Karpas-422 (cell line): ENCODE results near the gene ADAMTS3. TPM values are rescaled to one million over a fixed set of nuclear protein-coding genes. Genes with fewer than 3 reads are reported as not detected.

Experiments
- DNase-seq: peaks from one replicate; pipeline ENCODE4 v3.0.0-alpha.2; 2015
- H2AFZ ChIP-seq: fragments of 200-600 bp; sonication (generic); 2 replicates; pipeline ENCODE4 v1.6.1; 2014; ENCODE audit warnings: antibody characterized with exemption, low read length, mixed read lengths
- H3K27ac ChIP-seq: fragments of 200-600 bp; sonication (generic); 2 replicates; pipeline ENCODE4 v1.5.1; 2014; ENCODE audit warnings: mild to moderate bottlenecking, low read length, moderate library complexity
- H3K27me3 ChIP-seq: fragments of 200-600 bp; sonication (generic); 2 replicates; pipeline ENCODE4 v1.6.1; 2014; ENCODE audit warnings: low read length, mixed read lengths
- H3K36me3 ChIP-seq: fragments of 200-600 bp; sonication (generic); 2 replicates; pipeline ENCODE4 v1.6.1; 2014; ENCODE audit warnings: low read length, mixed read lengths; ENCODE audit not compliant: insufficient read depth
- H3K4me1 ChIP-seq: fragments of 200-600 bp; sonication (generic); 2 replicates; pipeline ENCODE4 v1.6.1; 2014; ENCODE audit warnings: mild to moderate bottlenecking, low read length, mixed read lengths
- H3K4me2 ChIP-seq: fragments of 200-600 bp; sonication (generic); 2 replicates; pipeline ENCODE4 v1.6.1; 2014; ENCODE audit warnings: low read length, low read depth, mild to moderate bottlenecking; ENCODE audit not compliant: poor library complexity, severe bottlenecking
- H3K4me3 ChIP-seq: fragments of 200-600 bp; sonication (generic); 2 replicates; pipeline ENCODE4 v1.5.1; 2014; ENCODE audit warnings: mild to moderate bottlenecking, antibody characterized with exemption, low read length, mixed read lengths
- H3K79me2 ChIP-seq: fragments of 200-600 bp; sonication (generic); 2 replicates; pipeline ENCODE4 v1.6.1; 2014; ENCODE audit warnings: mild to moderate bottlenecking, low read length, mixed read lengths
- H3K9ac ChIP-seq: fragments of 200-600 bp; sonication (generic); 2 replicates; pipeline ENCODE4 v1.6.0; 2014; ENCODE audit warnings: low read length
- H3K9me2 ChIP-seq: fragments of 200-600 bp; sonication (generic), shearing (Covaris generic); replicated peaks from 2 replicates; pipeline ENCODE4 v1.6.0; 2014; ENCODE audit warnings: mild to moderate bottlenecking, low read length, moderate library complexity; ENCODE audit not compliant: insufficient read depth
- H3K9me3 ChIP-seq: fragments of 300-700, 200-600 bp; sonication (generic); 2 replicates; pipeline ENCODE4 v1.6.1; 2014; ENCODE audit warnings: low read length, mixed read lengths
- H4K20me1 ChIP-seq: fragments of 200-600 bp; sonication (generic); 2 replicates; pipeline ENCODE4 v1.6.1; 2014; ENCODE audit warnings: mild to moderate bottlenecking, antibody characterized with exemption, low read length, low read depth; ENCODE audit not compliant: insufficient read depth
- total RNA-seq: library from RNA; depleted of rRNA; stranded (reverse); fragments of >200 nt; shearing (Covaris generic); gene quantifications from 2 replicates; pipeline ENCODE4 v1.2.3, GENCODE V29; 2014; ENCODE audit warnings: low replicate concordance; rRNA removed

Gene ADAMTS3
- not detected in 2 replicates for total RNA-seq

DNA sequence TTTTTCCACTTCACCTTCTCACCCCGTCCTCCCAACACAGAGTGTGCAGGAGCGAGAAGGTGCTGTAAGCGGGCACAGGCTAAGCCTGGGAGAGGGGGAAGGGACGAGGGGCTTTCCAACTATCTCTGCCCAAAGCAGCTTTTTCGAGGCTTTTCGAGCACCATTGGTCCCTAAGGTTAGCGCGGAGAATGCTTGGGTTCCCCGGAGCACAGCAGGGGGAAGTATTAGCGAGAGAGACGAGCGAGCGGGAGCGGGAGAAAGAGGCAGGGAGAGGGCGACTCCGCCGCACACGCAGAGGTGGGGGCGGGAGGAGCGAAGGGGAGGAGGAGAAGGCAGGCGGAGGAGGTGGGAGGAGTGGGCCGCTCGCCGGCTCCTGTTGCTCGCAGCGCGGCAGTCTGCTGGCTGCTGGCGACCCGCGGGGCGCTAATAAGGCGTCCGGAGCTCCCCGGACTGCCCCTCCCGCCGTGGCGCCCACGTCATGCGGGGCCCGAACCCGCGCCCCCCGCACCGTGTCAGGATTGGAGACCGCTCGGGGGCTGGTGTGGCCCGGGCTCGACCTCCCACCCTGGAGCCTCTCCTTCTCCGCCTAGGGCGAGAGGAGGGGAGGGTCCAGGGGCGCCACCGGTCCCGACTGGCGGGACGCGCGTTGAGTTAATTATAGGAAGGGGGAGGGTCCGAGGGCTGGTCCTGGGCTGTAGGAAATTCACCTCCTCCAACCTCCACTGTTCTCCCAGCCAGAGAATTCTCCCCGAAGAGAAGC is at the start of gene ADAMTS3:
TSS of gene ADAMTS3 (minus strand) at position 263 of the 760 bp plus-strand sequence. CDS start 459 bp downstream, outside the sequence.
- Histone ChIP-seq H3K27ac (no peak within 1 kb of the TSS), H3K4me3 (no peak within 1 kb of the TSS), H3K9me3 (no peaks in the 10 kb centered on the region), H3K36me3 (no peaks in the 10 kb centered on the region), H3K27me3 (no peaks in the 10 kb centered on the region; the same call in 1 of the 2 replicates), H3K4me1 (no peaks in the 10 kb centered on the region), H2AFZ (no peak within 1 kb of the TSS), H3K9me2 (no peaks in the 10 kb centered on the region), H3K79me2 (no peaks in the 10 kb centered on the region), H4K20me1 (no peaks in the 10 kb centered on the region), H3K4me2 (no peak within 1 kb of the TSS), H3K9ac (no peak within 1 kb of the TSS)
- no peak for DNase-seq

DNA sequence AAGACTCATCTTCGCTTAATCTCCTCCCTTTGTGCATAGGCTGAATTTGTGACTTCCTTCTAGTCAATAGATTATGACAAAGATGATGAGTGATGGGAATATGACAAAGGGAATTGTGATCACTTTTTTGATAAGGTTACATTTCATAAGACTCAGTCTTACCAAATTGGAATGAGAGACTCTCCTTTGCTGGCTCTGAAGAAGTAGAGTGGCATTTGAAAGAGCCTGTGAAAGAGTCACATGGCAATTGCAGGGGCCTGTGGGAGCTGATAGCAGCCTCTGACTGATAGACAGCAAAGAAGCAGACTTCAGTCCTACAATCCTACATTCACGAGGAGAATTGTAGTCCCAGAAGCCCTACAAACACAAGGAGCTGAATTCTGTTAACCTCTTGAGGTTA is 44.9 kb upstream of the ADAMTS3 start:
- Histone ChIP-seq H3K27ac (no peak overlapping the region), H3K9ac (no peak overlapping the region), H3K4me1 (no peaks in the 10 kb centered on the region), H3K9me3 (no peaks in the 10 kb centered on the region), H3K4me3 (no peak overlapping the region), H2AFZ (no peak overlapping the region), H3K36me3 (no peaks in the 10 kb centered on the region), H3K27me3 (no peaks in the 10 kb centered on the region), H3K79me2 (no peaks in the 10 kb centered on the region), H3K4me2 (no peak overlapping the region), H3K9me2 (no peaks in the 10 kb centered on the region), H4K20me1 (no peaks in the 10 kb centered on the region)
- DNase-seq, result no peak

DNA sequence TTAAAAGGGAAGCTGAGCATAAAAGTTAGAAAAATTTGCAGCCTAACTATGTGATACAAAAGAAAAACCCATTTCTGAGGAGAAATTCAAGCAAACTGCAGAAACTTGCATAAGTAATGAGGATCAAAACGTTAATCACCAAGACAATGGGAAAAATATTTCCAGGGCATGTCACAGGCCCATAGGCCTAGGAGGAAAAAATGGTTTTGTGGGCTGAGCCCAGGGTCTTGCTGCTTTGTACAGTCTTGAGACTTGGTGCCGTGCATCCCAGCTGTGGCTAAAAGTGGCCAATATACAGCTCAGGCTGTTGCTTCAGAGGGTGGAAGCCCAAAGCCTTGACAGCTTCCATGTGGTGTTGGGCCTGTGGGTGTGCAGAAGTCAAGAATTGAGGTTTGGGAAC is 37.7 kb upstream of the ADAMTS3 start:
- H3K27ac ChIP-seq, result no peak overlapping the region
- no peak for DNase-seq

DNA sequence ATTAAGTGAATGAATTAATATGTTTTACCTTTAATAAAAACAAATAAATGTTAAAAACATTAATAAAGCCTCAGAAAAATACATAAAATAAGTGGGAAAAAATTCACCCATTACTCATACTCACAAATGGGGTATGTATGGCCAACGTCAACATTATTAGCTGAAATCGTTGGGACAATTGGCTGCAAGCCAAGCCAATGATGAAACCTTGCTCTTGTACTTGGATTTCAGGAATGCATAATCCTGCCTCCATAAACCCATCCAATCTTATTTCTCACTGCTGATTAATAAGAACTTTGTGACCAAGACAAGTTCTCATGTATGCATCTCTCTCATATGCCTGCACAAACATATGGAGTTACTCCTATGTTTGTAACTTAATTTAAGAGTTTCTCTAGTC is 35.3 kb upstream of the ADAMTS3 start:
- H3K27me3 ChIP-seq, result no peaks in the 10 kb centered on the region

More for the DNA sequence above, 37.7 kb upstream of the ADAMTS3 start:
- H3K27me3 ChIP-seq, result no peaks in the 10 kb centered on the region
- no peaks in the 10 kb centered on the region for H3K9me3 ChIP-seq
- no peaks in the 10 kb centered on the region for H3K36me3 ChIP-seq
- no peak overlapping the region for H3K4me3 ChIP-seq
- H2AFZ ChIP-seq, result no peak overlapping the region
- no peaks in the 10 kb centered on the region for H3K9me2 ChIP-seq
- H3K4me1 ChIP-seq, result no peaks in the 10 kb centered on the region
- no peaks in the 10 kb centered on the region for H3K79me2 ChIP-seq
- H3K9ac ChIP-seq, result no peak overlapping the region
- no peaks in the 10 kb centered on the region for H4K20me1 ChIP-seq
- H3K4me2 ChIP-seq, result no peak overlapping the region

DNA sequence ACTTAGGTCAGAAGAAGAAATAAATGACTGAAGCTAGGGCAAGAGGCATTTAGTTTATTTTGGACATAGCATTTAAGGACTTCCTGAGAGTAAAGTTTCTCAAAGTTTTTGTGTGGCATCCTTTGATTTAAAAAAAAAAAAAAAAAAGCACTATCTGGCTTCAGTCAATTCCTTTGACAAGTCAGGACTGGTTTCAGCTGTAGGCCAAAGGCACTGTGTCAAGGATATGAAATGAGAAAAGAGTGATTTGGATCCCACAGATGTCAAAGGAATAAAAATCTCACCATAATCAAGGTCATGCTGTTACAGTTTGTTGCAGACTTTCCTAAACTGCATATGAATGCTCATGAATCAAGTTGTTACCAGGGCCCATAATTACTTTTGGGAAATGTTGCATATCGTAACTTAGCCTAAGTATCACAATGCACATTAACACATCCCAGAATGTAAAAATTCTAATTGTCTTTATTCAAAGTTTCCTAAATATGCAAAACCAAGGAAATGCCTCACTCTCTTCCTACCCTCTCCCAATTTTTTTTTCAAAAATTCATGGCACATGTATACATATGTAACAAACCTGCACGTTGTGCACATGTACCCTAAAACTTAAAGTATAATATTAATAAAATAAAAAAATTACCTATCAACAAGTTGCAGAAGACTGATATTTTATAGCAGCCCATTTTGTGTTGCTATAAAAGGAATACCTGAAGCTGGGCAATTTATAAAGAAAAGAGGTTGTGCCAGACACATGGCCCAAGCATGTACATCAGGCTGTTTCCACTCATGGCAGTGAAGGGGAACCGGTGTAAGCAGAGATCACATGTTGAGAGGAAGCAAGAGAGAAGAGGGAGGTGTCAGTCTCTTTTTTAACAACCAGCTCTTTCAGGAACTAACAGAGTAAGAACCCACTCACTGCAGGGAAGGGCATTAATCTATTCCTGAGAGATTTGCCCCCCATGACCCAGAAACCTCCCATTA is 33.7 kb upstream of the ADAMTS3 start:
- Histone ChIP-seq H3K9me3 (no peaks in the 10 kb centered on the region), H2AFZ (no peak overlapping the region), H3K9me2 (no peaks in the 10 kb centered on the region), H3K9ac (no peak overlapping the region), H3K4me2 (no peak overlapping the region), H3K36me3 (no peaks in the 10 kb centered on the region), H3K27me3 (no peaks in the 10 kb centered on the region), H3K4me1 (no peaks in the 10 kb centered on the region), H3K4me3 (no peak overlapping the region), H3K79me2 (no peaks in the 10 kb centered on the region), H4K20me1 (no peaks in the 10 kb centered on the region), H3K27ac (no peak overlapping the region)
- no peak for DNase-seq

More for the DNA sequence above, 35.3 kb upstream of the ADAMTS3 start:
- Histone ChIP-seq H4K20me1 (no peaks in the 10 kb centered on the region), H3K4me1 (no peaks in the 10 kb centered on the region), H3K27ac (no peak overlapping the region), H3K9me2 (no peaks in the 10 kb centered on the region), H3K4me2 (no peak overlapping the region), H3K36me3 (no peaks in the 10 kb centered on the region), H3K9me3 (no peaks in the 10 kb centered on the region), H3K9ac (no peak overlapping the region), H3K4me3 (no peak overlapping the region), H2AFZ (no peak overlapping the region), H3K79me2 (no peaks in the 10 kb centered on the region)
- DNase-seq, result no peak

DNA sequence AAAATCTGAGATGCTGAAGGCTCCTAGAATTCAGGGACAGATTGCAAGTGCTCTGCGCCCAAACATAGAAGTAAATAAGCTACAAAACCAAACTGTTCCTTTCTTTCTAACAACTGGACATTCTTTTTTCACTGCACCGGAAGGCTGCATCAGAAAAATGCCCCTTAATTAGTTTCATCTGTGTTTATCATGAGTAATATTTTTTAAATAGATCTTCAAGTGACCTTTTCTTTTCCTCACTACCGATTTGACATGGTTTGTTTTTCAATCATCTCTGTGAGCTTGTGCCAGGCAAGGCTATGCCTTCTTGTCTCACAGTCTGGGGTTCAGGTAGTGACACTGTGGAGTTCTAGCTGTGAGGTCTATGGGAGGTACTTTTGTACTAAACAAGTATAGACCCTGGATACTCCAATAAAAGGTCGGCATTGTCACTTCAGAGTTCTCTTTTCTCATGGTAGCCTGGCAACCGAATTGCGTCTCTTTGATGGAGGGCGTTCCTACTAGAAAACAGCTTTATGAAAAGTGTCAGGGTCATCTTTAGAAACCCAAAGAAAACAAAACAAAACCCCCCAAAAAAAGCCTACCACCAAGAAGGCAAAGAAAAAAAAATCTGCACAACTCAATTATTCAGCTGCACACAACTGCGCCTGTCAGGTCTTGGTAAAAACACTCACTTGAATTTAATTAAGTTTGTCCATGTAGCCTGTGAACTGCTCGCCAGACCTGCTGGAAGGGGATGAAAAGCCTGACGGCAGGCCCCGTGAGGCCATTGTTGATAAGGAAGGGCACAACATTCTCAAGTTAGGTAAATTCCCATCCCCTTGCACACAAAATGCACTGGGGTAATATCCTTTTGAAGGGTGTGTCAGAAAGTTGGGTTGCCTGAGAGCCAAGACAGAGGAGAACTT is 22.8 kb upstream of the ADAMTS3 start:
- Histone ChIP-seq H3K9me2 (no peaks in the 10 kb centered on the region), H3K4me3 (no peak overlapping the region), H3K9me3 (no peaks in the 10 kb centered on the region), H4K20me1 (no peaks in the 10 kb centered on the region), H3K4me1 (no peaks in the 10 kb centered on the region), H3K79me2 (no peaks in the 10 kb centered on the region), H3K4me2 (no peak overlapping the region), H3K27ac (no peak overlapping the region), H3K9ac (no peak overlapping the region), H3K27me3 (no peaks in the 10 kb centered on the region), H2AFZ (no peak overlapping the region), H3K36me3 (no peaks in the 10 kb centered on the region)
- DNase-seq, result no peak

DNA sequence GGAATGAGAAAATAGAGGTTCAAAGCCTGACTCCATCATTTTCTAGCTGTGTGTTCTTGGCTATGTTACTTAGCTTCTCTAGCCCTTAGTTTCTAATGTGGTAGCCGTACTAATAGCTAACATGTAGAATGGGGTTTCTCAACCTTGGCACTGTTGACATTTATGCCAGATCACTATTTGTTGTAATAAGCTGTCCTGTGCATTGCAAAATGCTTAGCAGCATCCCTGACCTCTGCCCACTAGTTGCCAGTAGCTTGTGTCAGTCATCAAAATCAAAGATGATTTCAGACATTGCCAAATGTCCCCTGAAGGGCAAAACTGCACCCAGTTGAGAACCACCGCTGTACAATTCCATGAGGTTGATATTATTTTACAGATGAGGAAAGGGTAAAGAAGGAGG is 18.3 kb upstream of the ADAMTS3 start:
- DNase-seq, result no peak
- H3K79me2 ChIP-seq, result no peaks in the 10 kb centered on the region
- H3K9me3 ChIP-seq, result no peaks in the 10 kb centered on the region
- no peak overlapping the region for H2AFZ ChIP-seq
- H3K9me2 ChIP-seq, result no peaks in the 10 kb centered on the region
- H3K27me3 ChIP-seq, result no peaks in the 10 kb centered on the region
- H3K27ac ChIP-seq, result no peak overlapping the region
- H3K36me3 ChIP-seq, result no peaks in the 10 kb centered on the region
- no peaks in the 10 kb centered on the region for H3K4me1 ChIP-seq
- H4K20me1 ChIP-seq, result no peaks in the 10 kb centered on the region
- no peak overlapping the region for H3K9ac ChIP-seq
- no peak overlapping the region for H3K4me3 ChIP-seq
- no peak overlapping the region for H3K4me2 ChIP-seq
